Suprapubic skin (tissue), 4 donors: Measurements from ENCODE around the gene BMERB1. TPM values are rescaled to one million over a fixed set of nuclear protein-coding genes. Genes with fewer than 3 reads are reported as not detected.
"Not testable (repeated sequence)": the region's sequence is repeated elsewhere in the genome, so short reads cannot be mapped to it uniquely, and the experiment has no call there.

Experiments
- DNase-seq, 2 donors: peaks; one replicate each; pipeline ENCODE4 v3.0.0-alpha.2; 2019; ENCODE audit warnings: low spot score in 2 of 2
- H3K27ac ChIP-seq: fragments of 200-600 bp; sonication (generic); one replicate; pipeline ENCODE4 v1.5.1; 2019
- H3K27me3 ChIP-seq: fragments of 200-600 bp; sonication (generic); one replicate; pipeline ENCODE4 v1.5.1; 2019
- H3K36me3 ChIP-seq: fragments of 200-600 bp; sonication (generic); one replicate; pipeline ENCODE4 v1.5.1; 2019
- H3K4me1 ChIP-seq: fragments of 200-600 bp; sonication (generic); one replicate; pipeline ENCODE4 v1.5.1; 2019
- H3K4me3 ChIP-seq: fragments of 200-600 bp; sonication (generic); one replicate; pipeline ENCODE4 v1.5.1; 2019; ENCODE audit warnings: mild to moderate bottlenecking
- H3K9me3 ChIP-seq: fragments of 200-600 bp; sonication (generic); one replicate; pipeline ENCODE4 v1.5.1; 2019
- CTCF ChIP-seq, 2 donors: fragments of 200-600 bp in 1 of 2; fragments of 450-650 bp in 1 of 2; sonication (generic) in 1 of 2; IDR thresholded peaks; one replicate each; pipeline ENCODE4 v1.5.1; 2016 to 2019; ENCODE audit warnings: antibody characterized with exemption in 2 of 2, mild to moderate bottlenecking in 1 of 2, moderate library complexity in 1 of 2
- EP300 ChIP-seq: sonication (generic); formaldehyde crosslinking; IDR thresholded peaks from one replicate; pipeline ENCODE4 v1.6.1; 2017; ENCODE audit warnings: antibody characterized with exemption
- POLR2A ChIP-seq, 2 donors: fragments of 450-650 bp; IDR thresholded peaks; one replicate each; pipeline ENCODE4 v1.6.1; 2017; ENCODE audit warnings: antibody characterized with exemption in 2 of 2, mild to moderate bottlenecking in 2 of 2, moderate library complexity in 2 of 2
- POLR2AphosphoS5 ChIP-seq, 3 donors: sonication (generic); formaldehyde crosslinking; IDR thresholded peaks; one replicate each; pipeline ENCODE4 v1.6.1; 2017; ENCODE audit warnings: antibody characterized with exemption in 3 of 3
- WGBS: methylation state at CpG from one replicate; pipeline ENCODE4 v1.1.5; 2018; 5-methylcytosine and 5-hydroxymethylcytosine counted together
- total RNA-seq, 4 donors: library from RNA; depleted of rRNA; stranded (reverse); fragments of >200 nt; gene quantifications; one replicate each; pipeline ENCODE4 v1.1.0, GENCODE V29; 2016

The BMERB1 gene
- total RNA-seq, 4 donors from 2014 or later = 5.5 to 31.4 (median 17.9) TPM

GRCh38 chr16:15542734-15543347 is 108.5 kb downstream of the BMERB1 start:
- no peak for DNase-seq
- Histone ChIP-seq H3K4me3 (no peak overlapping the region), H3K27me3 (no peaks in the 10 kb centered on the region), H3K4me1 (peaks cover 13% of the 10 kb centered on the region), H3K36me3 (no peaks in the 10 kb centered on the region), H3K27ac (no peak overlapping the region), H3K9me3 (no peaks in the 10 kb centered on the region)
- TF ChIP-seq EP300 (no peak), CTCF (IDR thresholded peaks at IDR 0.05) (no peak), POLR2AphosphoS5 (IDR thresholded peaks at IDR 0.05) (no peak), POLR2A (IDR thresholded peaks at IDR 0.05) (no peak)
- 86% methylated on average over 6 of the region's 6 CpGs for WGBS

GRCh38 chr16:15544405-15544804 is 110.0 kb downstream of the BMERB1 start:
- no peak for DNase-seq
- Histone ChIP-seq H3K4me3 (no peak overlapping the region), H3K27ac (no peak overlapping the region), H3K9me3 (no peaks in the 10 kb centered on the region), H3K4me1 (peaks cover 13% of the 10 kb centered on the region), H3K27me3 (no peaks in the 10 kb centered on the region), H3K36me3 (no peaks in the 10 kb centered on the region)
- TF ChIP-seq EP300 (no peak), POLR2A (IDR thresholded peaks at IDR 0.05) (no peak), POLR2AphosphoS5 (IDR thresholded peaks at IDR 0.05) (no peak), CTCF (IDR thresholded peaks at IDR 0.05) (no peak)
- 61% methylated on average over 5 of the region's 5 CpGs for WGBS

- DNase-seq = no peak
- no peaks in the 10 kb centered on the region for H3K27me3 ChIP-seq
- H3K4me3 ChIP-seq = no peak overlapping the region
- H3K4me1 ChIP-seq = peaks cover 15% of the 10 kb centered on the region
- no peaks in the 10 kb centered on the region for H3K9me3 ChIP-seq
- no peaks in the 10 kb centered on the region for H3K36me3 ChIP-seq
- TF ChIP-seq POLR2AphosphoS5 (IDR thresholded peaks at IDR 0.05) (no peak), EP300 (no peak), CTCF (IDR thresholded peaks at IDR 0.05) (no peak), POLR2A (IDR thresholded peaks at IDR 0.05) (no peak)
- H3K27ac ChIP-seq = no peak overlapping the region
- WGBS = 95% methylated on average over 2 of the region's 2 CpGs
These were observed 111.2 kb downstream of the BMERB1 start for GRCh38 chr16:15545544-15545943.

- H3K4me3 ChIP-seq, H3K9me3 ChIP-seq, H3K27ac ChIP-seq, H3K27me3 ChIP-seq, DNase-seq, H3K36me3 ChIP-seq: not testable (repeated sequence)
- H3K4me1 ChIP-seq = peaks cover 16% of the 10 kb centered on the region
- WGBS = 86% methylated on average over 13 of the region's 13 CpGs
These were observed 112.8 kb downstream of the BMERB1 start for GRCh38 chr16:15547072-15547767.

GRCh38 chr16:15547768-15548096 is 113.3 kb downstream of the BMERB1 start:
- WGBS = 97% methylated on average over 6 of the region's 6 CpGs
- TF ChIP-seq EP300 (no peak), POLR2A (IDR thresholded peaks at IDR 0.05) (no peak), POLR2AphosphoS5 (IDR thresholded peaks at IDR 0.05) (no peak)
- H3K27me3 ChIP-seq = no peaks in the 10 kb centered on the region
- H3K9me3 ChIP-seq = no peaks in the 10 kb centered on the region
- H3K36me3 ChIP-seq = no peaks in the 10 kb centered on the region
- H3K4me3 ChIP-seq = no peak overlapping the region
- no peak for DNase-seq
- peaks cover 16% of the 10 kb centered on the region for H3K4me1 ChIP-seq
- no peak overlapping the region for H3K27ac ChIP-seq

GRCh38 chr16:15548482-15548891 is 114.1 kb downstream of the BMERB1 start:
- Histone ChIP-seq H3K27me3 (no peaks in the 10 kb centered on the region), H3K9me3 (no peaks in the 10 kb centered on the region), H3K27ac (no peak overlapping the region), H3K4me1 (peaks cover 16% of the 10 kb centered on the region), H3K4me3 (no peak overlapping the region), H3K36me3 (no peaks in the 10 kb centered on the region)
- 61% methylated on average over 3 of the region's 3 CpGs for WGBS
- TF ChIP-seq CTCF (IDR thresholded peaks at IDR 0.05) (no peak), EP300 (no peak), POLR2AphosphoS5 (IDR thresholded peaks at IDR 0.05) (no peak), POLR2A (IDR thresholded peaks at IDR 0.05) (no peak)
- DNase-seq = no peak
